K562 (cell line): ENCODE data around the gene SLC17A9. TPM values are rescaled to one million over a fixed set of nuclear protein-coding genes. Genes with fewer than 3 reads are reported as not detected.

Experiments
- ARHGAP35 ChIP-seq: fragments of 450-650 bp; IDR thresholded peaks from 2 replicates; pipeline ENCODE4 v1.6.1; 2018; ENCODE audit not compliant: partially characterized antibody
- BRCA1 ChIP-seq, 2 experiments: fragments of 450-650 bp in 1 of 2; sonication (generic) in 1 of 2; formaldehyde crosslinking in 1 of 2; IDR thresholded peaks; 2 replicates each; pipeline versions ENCODE4 v1.5.0 to v1.6.1; 2017 to 2020; ENCODE audit warnings: mild to moderate bottlenecking in 1 of 2, missing genetic modification reagents in 1 of 2
- BRF2 ChIP-seq: IDR thresholded peaks from 3 replicates; pipeline ENCODE4 v1.6.1; 2011; ENCODE audit warnings: borderline replicate concordance, mild to moderate bottlenecking; ENCODE audit not compliant: insufficient read length, insufficient read depth
- CREB1 ChIP-seq, 2 experiments: sonication (generic) in 1 of 2; formaldehyde crosslinking in 1 of 2; IDR thresholded peaks; 2 replicates each; pipeline versions ENCODE4 v1.6.1 to v1.8.0; 2012 to 2022; ENCODE audit warnings: inconsistent platforms in 1 of 2, mild to moderate bottlenecking in 1 of 2, missing genetic modification reagents in 1 of 2, moderate library complexity in 1 of 2
- ETV5 ChIP-seq: sonication (generic); formaldehyde crosslinking; IDR thresholded peaks from 2 replicates; pipeline ENCODE4 v1.4.0; 2020; ENCODE audit warnings: low read depth, mild to moderate bottlenecking, missing genetic modification reagents
- FOSL1 ChIP-seq: fragments of 200-800 bp; sonication (Bioruptor generic); conservative IDR thresholded peaks from 2 replicates; pipeline ENCODE4 v1.6.1; 2016; ENCODE audit warnings: missing genetic modification characterization, missing compliant biosample characterization
- HNRNPL ChIP-seq: fragments of 200-400 bp; formaldehyde crosslinking; IDR thresholded peaks from 2 replicates; pipeline ENCODE4 v1.6.1; 2017; ENCODE audit warnings: low read depth, mild to moderate bottlenecking, low read length
- MTA1 ChIP-seq: fragments of 450-650 bp; IDR thresholded peaks from 2 replicates; pipeline ENCODE4 v1.6.1; 2017; ENCODE audit warnings: borderline replicate concordance
- MTF1 ChIP-seq: fragments of 250-450 bp; sonication (Bioruptor Pico); IDR thresholded peaks from 2 replicates; pipeline ENCODE4 v1.9.0; 2021; ENCODE audit warnings: moderate library complexity, mild to moderate bottlenecking, inconsistent platforms, borderline replicate concordance
- RBM34 ChIP-seq: fragments of 200-400 bp; formaldehyde crosslinking; IDR thresholded peaks from 2 replicates; pipeline ENCODE4 v1.6.1; 2018; ENCODE audit warnings: low read length, borderline replicate concordance; ENCODE audit not compliant: insufficient read depth
- RFX7 ChIP-seq: fragments of 250-450 bp; sonication (Bioruptor Pico); IDR thresholded peaks from 2 replicates; pipeline ENCODE4 v1.5.1; 2021; ENCODE audit warnings: mild to moderate bottlenecking
- SMARCC2 ChIP-seq: fragments of 450-650 bp; IDR thresholded peaks from 2 replicates; pipeline ENCODE4 v1.6.1; 2017; ENCODE audit warnings: antibody characterized with exemption, moderate library complexity, mild to moderate bottlenecking, low read depth
- SREBF1 ChIP-seq: fragments of 150-350 bp; IDR thresholded peaks from 2 replicates; pipeline ENCODE4 v1.6.1; 2014; ENCODE audit warnings: antibody characterized with exemption, low read depth, low read length, borderline replicate concordance
- SRSF3 ChIP-seq: fragments of 200-400 bp; formaldehyde crosslinking; IDR thresholded peaks from 2 replicates; pipeline ENCODE4 v1.6.1; 2016; ENCODE audit warnings: mild to moderate bottlenecking, low read length, moderate library complexity; ENCODE audit not compliant: insufficient read depth
- TFAM ChIP-seq: fragments of 250-450 bp; sonication (Bioruptor Pico); conservative IDR thresholded peaks from 2 replicates; pipeline ENCODE4 v1.5.0; 2021; ENCODE audit warnings: mild to moderate bottlenecking, moderate library complexity
- ZC3H11A ChIP-seq: IDR thresholded peaks from 2 replicates; pipeline ENCODE4 v1.6.1; 2012; ENCODE audit warnings: low read depth, low read length, improper control_type of control experiment
- ZNF134 ChIP-seq: fragments of 250-450 bp; sonication (Bioruptor Pico); conservative IDR thresholded peaks from 2 replicates; pipeline ENCODE4 v1.4.0; 2020
- ZNF282 ChIP-seq: sonication (generic); formaldehyde crosslinking; IDR thresholded peaks from 2 replicates; pipeline ENCODE4 v1.8.1; 2023; ENCODE audit warnings: missing genetic modification reagents
- ZNF639 ChIP-seq, 2 experiments: fragments of 200-800 bp in 1 of 2; sonication (Bioruptor generic) in 1 of 2; sonication (generic) in 1 of 2; formaldehyde crosslinking in 1 of 2; IDR thresholded peaks in 1 of 2; conservative IDR thresholded peaks in 1 of 2; 2 replicates each; pipeline versions ENCODE4 v1.5.0 to v1.6.1; 2016 to 2020; ENCODE audit warnings: missing compliant biosample characterization in 1 of 2, missing genetic modification characterization in 1 of 2, missing genetic modification reagents in 1 of 2
- ZNF740 ChIP-seq, 3 experiments: fragments of 200-800 bp in 1 of 3; sonication (Bioruptor generic) in 1 of 3; sonication (generic) in 1 of 3; formaldehyde crosslinking in 1 of 3; IDR thresholded peaks; 2 replicates each; pipeline versions ENCODE4 v1.6.1 to v1.8.0; 2016 to 2022; ENCODE audit warnings: mild to moderate bottlenecking in 2 of 3, missing compliant biosample characterization in 2 of 3, missing genetic modification characterization in 2 of 3, missing genetic modification reagents in 1 of 3
- polyA plus RNA-seq, 8 experiments: library from polyadenylated mRNA; depleted of rRNA in 4 of 8; stranded (reverse) in 5 of 8; unstranded in 3 of 8; fragments of >200 nt; fragmentation: Nextera tagmentation in 2 of 8; fragmentation: Illumina TruSeq in 1 of 8; extraction: Ambion mirVana in 2 of 8; extraction: Trizol in 1 of 8; gene quantifications; 2 replicates each; pipeline versions ENCODE4 v1.2.1 to v1.2.3, GENCODE V29; 2011 to 2014; ENCODE audit warnings: inconsistent platforms in 1 of 8, missing spikeins in 1 of 8
- total RNA-seq, 7 experiments: library from RNA; depleted of rRNA in 6 of 7; stranded (reverse); fragments of >200 nt in 6 of 7; fragmentation: Illumina TruSeq in 2 of 7; extraction: Trizol in 2 of 7; gene quantifications; 2 replicates each; pipeline versions ENCODE4 v1.2.1 to v1.2.3, GENCODE V29; 2011 to 2021; ENCODE audit warnings: low replicate concordance in 1 of 7

Gene SLC17A9
- total and polyA plus RNA-seq, 9 of the 15 experiments (the other 6 are each of a cell fraction or from before 2014, with no cell fraction given), result 0.04 to 0.31 TPM; not detected in 7

- TF ChIP-seq HNRNPL (no peak), FOSL1 (tag) (no peak), ZNF639 (CRISPR knock-in tag; conservative IDR thresholded peaks at IDR 0.05 in 1 of 2, IDR thresholded peaks at IDR 0.05 in 1 of 2) (peak in 1 of 2 experiments; percentile 88; a peak in 2 of 4 replicates), SRSF3 (no peak), ZNF282 (CRISPR knock-in tag) (0 out of 2 replicates have a peak, but pooled peaks have one; percentile 5), BRCA1 (IDR thresholded peaks at IDR 0.05) (no peak), BRCA1 (CRISPR knock-in tag; IDR thresholded peaks at IDR 0.05) (no peak), BRF2 (no peak), ARHGAP35 (no peak), SMARCC2 (no peak), CREB1 (IDR thresholded peaks at IDR 0.05) (0 out of 2 replicates have a peak, but pooled peaks have one; percentile 32), CREB1 (CRISPR knock-in tag; IDR thresholded peaks at IDR 0.05) (peak; percentile 25; the same call in 1 of the 2 replicates), ETV5 (0 out of 2 replicates have a peak, but pooled peaks have one; percentile 30), ZNF740 (CRISPR knock-in tag; IDR thresholded peaks at IDR 0.05) (0 out of 2 replicates have a peak, but pooled peaks have one; percentile 7), ZNF740 (tag; IDR thresholded peaks at IDR 0.05) (no peak), RBM34 (no peak), MTF1 (no peak), SREBF1 (no peak), RFX7 (CRISPR knock-in tag) (no peak), ZC3H11A (no peak), MTA1 (no peak), ZNF134 (CRISPR knock-in tag) (no peak), TFAM (CRISPR knock-in tag) (no peak)
These were observed 26.0 kb upstream of the SLC17A9 start, which contains the start of gene DIDO1 (continued) for GRCh38 chr20:62926229-62927127.
